ENCODE data around the gene TMEM209.

The TMEM209 gene

GRCh38 chr7:130224210-130224609 is 19.0 kb upstream of the TMEM209 start:
- TF ChIP-seq CTCF (IDR thresholded peaks at IDR 0.05; ENCODE audit: insufficient read depth, low read depth, low read length, missing control alignments) = no peak
- DNase-seq (ENCODE audit: low read depth) = no peak
- H3K4me3 ChIP-seq (ENCODE audit: low read depth, low read length) = no peak overlapping the region

GRCh38 chr7:130223646-130224045 is 18.4 kb upstream of the TMEM209 start:
- DNase-seq (ENCODE audit: low read depth) = no peak
- no peak overlapping the region for H3K4me3 ChIP-seq (ENCODE audit: low read depth, low read length)
- TF ChIP-seq CTCF (IDR thresholded peaks at IDR 0.05; ENCODE audit: insufficient read depth, low read depth, low read length, missing control alignments) = no peak

- no peak for TF ChIP-seq CTCF (IDR thresholded peaks at IDR 0.05; ENCODE audit: insufficient read depth, low read depth, low read length, missing control alignments)
- no peak for DNase-seq (ENCODE audit: low read depth)
- no peak overlapping the region for H3K4me3 ChIP-seq (ENCODE audit: low read depth, low read length)
Observed at GRCh38 chr7:130221746-130222145, 16.5 kb upstream of the TMEM209 start.

- no peak for TF ChIP-seq CTCF (IDR thresholded peaks at IDR 0.05; ENCODE audit: insufficient read depth, low read depth, low read length, missing control alignments)
- no peak for DNase-seq (ENCODE audit: low read depth)
- H3K4me3 ChIP-seq (ENCODE audit: low read depth, low read length) = no peak overlapping the region
Observed at GRCh38 chr7:130219871-130220270, 14.7 kb upstream of the TMEM209 start.

GRCh38 chr7:130218806-130219620 is 13.8 kb upstream of the TMEM209 start:
- no peak for DNase-seq (ENCODE audit: low read depth)
- H3K4me3 ChIP-seq (ENCODE audit: low read depth, low read length) = no peak overlapping the region
- no peak for TF ChIP-seq CTCF (IDR thresholded peaks at IDR 0.05; ENCODE audit: insufficient read depth, low read depth, low read length, missing control alignments)

- TF ChIP-seq CTCF (IDR thresholded peaks at IDR 0.05; ENCODE audit: insufficient read depth, low read depth, low read length, missing control alignments) = no peak
- no peak for DNase-seq (ENCODE audit: low read depth)
- H3K4me3 ChIP-seq (ENCODE audit: low read depth, low read length) = no peak overlapping the region
Observed at GRCh38 chr7:130216750-130217149, 11.5 kb upstream of the TMEM209 start.

GRCh38 chr7:130216025-130216424 is 10.8 kb upstream of the TMEM209 start:
- H3K4me3 ChIP-seq (ENCODE audit: low read depth, low read length) = no peak overlapping the region
- no peak for TF ChIP-seq CTCF (IDR thresholded peaks at IDR 0.05; ENCODE audit: insufficient read depth, low read depth, low read length, missing control alignments)
- no peak for DNase-seq (ENCODE audit: low read depth)
